PC-3 (cell line): ENCODE data around the gene JAKMIP1. TPM values are rescaled to one million over a fixed set of nuclear protein-coding genes. Genes with fewer than 3 reads are reported as not detected.

Source experiments
- ATAC-seq: fragments of 200-7000 bp; cut with Tn5 transposase; 2 replicates; pipeline ENCODE4 v1.9.1; 2020; ENCODE audit warnings: mild to moderate bottlenecking, moderate library complexity
- BruUV-seq: library from RNA; stranded (reverse); fragments of 400-500 nt; replicated peaks from 2 replicates; lab custom pipeline; 2021; lab: Mats Ljungman, UMichigan
- CTCF ChIA-PET: fragments of 300-600 bp; sonication (Branson Sonifier 250); formaldehyde crosslinking; loops from one replicate; lab custom pipeline; 2022; ENCODE audit warnings: antibody characterized with exemption; lab: Charles Lee
- POLR2A ChIA-PET: fragments of 300-600 bp; sonication (Branson Sonifier 250); formaldehyde crosslinking; loops from one replicate; lab custom pipeline; 2022; ENCODE audit warnings: antibody characterized with exemption; ENCODE audit not compliant: unreplicated experiment; lab: Charles Lee
- DNase-seq: peaks from one replicate; pipeline ENCODE4 v3.0.0-alpha.2; 2015
- H2AFZ ChIP-seq: fragments of 300-600 bp; sonication (generic); 2 replicates; pipeline ENCODE4 v1.6.0; 2016; ENCODE audit warnings: antibody characterized with exemption, low read length
- H3F3A ChIP-seq: fragments of 300-600 bp; sonication (generic); one replicate; pipeline ENCODE4 v1.6.0; 2017; ENCODE audit warnings: antibody characterized with exemption, low read length, control low read depth, mild to moderate bottlenecking; ENCODE audit not compliant: unreplicated experiment
- H3K27ac ChIP-seq: fragments of 300-600 bp; sonication (generic); 2 replicates; pipeline ENCODE4 v1.5.1; 2016; ENCODE audit warnings: mild to moderate bottlenecking, low read length
- H3K27me3 ChIP-seq: fragments of 300-600 bp; sonication (generic); 2 replicates; pipeline ENCODE4 v1.6.1; 2016; ENCODE audit warnings: low read length, mixed read lengths
- H3K36me3 ChIP-seq: fragments of 300-600 bp; sonication (generic); 2 replicates; pipeline ENCODE4 v1.6.1; 2016; ENCODE audit warnings: low read depth, mixed run types, low read length, mixed read lengths
- H3K4me1 ChIP-seq: fragments of 300-600 bp; sonication (generic); 2 replicates; pipeline ENCODE4 v1.5.1; 2016; ENCODE audit warnings: low read length; ENCODE audit not compliant: insufficient read depth
- H3K4me2 ChIP-seq: fragments of 300-600 bp; sonication (generic); 2 replicates; pipeline ENCODE4 v1.6.0; 2016; ENCODE audit warnings: low read length
- H3K4me3 ChIP-seq: fragments of 300-600 bp; sonication (generic); 2 replicates; pipeline ENCODE4 v1.5.1; 2016; ENCODE audit warnings: mild to moderate bottlenecking, low read length, mixed read lengths
- H3K79me2 ChIP-seq: fragments of 300-600 bp; sonication (generic); 2 replicates; pipeline ENCODE4 v1.6.1; 2017; ENCODE audit warnings: low read length, mixed read lengths
- H3K9ac ChIP-seq: fragments of 300-600 bp; sonication (generic); 2 replicates; pipeline ENCODE4 v1.6.0; 2016; ENCODE audit warnings: mild to moderate bottlenecking, low read length
- H3K9me2 ChIP-seq: fragments of 300-600 bp; sonication (generic); replicated peaks from 2 replicates; pipeline ENCODE4 v1.6.1; 2016; ENCODE audit warnings: mixed run types, low read length, mixed read lengths
- H3K9me3 ChIP-seq: fragments of 300-600 bp; sonication (generic); 2 replicates; pipeline ENCODE4 v1.6.1; 2016; ENCODE audit warnings: low read length, mixed read lengths
- H4K20me1 ChIP-seq: fragments of 300-600 bp; sonication (generic); 2 replicates; pipeline ENCODE4 v1.6.1; 2016; ENCODE audit warnings: low read length, mixed read lengths
- EZH2 ChIP-seq: fragments of 300-600 bp; sonication (generic); IDR thresholded peaks from one replicate; pipeline ENCODE4 v1.6.1; 2017; ENCODE audit warnings: antibody characterized with exemption, mild to moderate bottlenecking, low read length; ENCODE audit not compliant: unreplicated experiment
- EZH2phosphoT487 ChIP-seq: fragments of 300-600 bp; sonication (generic); IDR thresholded peaks from 2 replicates; pipeline ENCODE4 v1.6.1; 2018; ENCODE audit warnings: mild to moderate bottlenecking, antibody characterized with exemption, low read length, borderline replicate concordance
- intact Hi-C: fragments of 100-400 bp; cut with micrococcal nuclease; formaldehyde crosslinking; loops from 2 replicates; pipeline ENCODE4 v1.9.0; 2023
- total RNA-seq: library from RNA; depleted of rRNA; stranded (reverse); fragments of >200 nt; gene quantifications from 2 replicates; pipeline ENCODE4 v1.2.3, GENCODE V29; 2014
- TF ChIP-seq, protein P1 (sequence below): fragments of 300-600 bp; sonication (generic); conservative IDR thresholded peaks from 2 replicates; pipeline ENCODE4 v1.5.1; 2017; ENCODE audit warnings: antibody characterized with exemption, low read depth, mild to moderate bottlenecking, low read length

Gene JAKMIP1
- total RNA-seq, 1 experiment from 2014 or later: 0.04 TPM

- intact Hi-C loops: no loop called here
- H3K9ac ChIP-seq: no peak overlapping the region
- H3K9me2 ChIP-seq: no peaks in the 10 kb centered on the region
- TF ChIP-seq EZH2 (no peak), EZH2phosphoT487 (no peak)
- TF ChIP-seq, protein P1, sequence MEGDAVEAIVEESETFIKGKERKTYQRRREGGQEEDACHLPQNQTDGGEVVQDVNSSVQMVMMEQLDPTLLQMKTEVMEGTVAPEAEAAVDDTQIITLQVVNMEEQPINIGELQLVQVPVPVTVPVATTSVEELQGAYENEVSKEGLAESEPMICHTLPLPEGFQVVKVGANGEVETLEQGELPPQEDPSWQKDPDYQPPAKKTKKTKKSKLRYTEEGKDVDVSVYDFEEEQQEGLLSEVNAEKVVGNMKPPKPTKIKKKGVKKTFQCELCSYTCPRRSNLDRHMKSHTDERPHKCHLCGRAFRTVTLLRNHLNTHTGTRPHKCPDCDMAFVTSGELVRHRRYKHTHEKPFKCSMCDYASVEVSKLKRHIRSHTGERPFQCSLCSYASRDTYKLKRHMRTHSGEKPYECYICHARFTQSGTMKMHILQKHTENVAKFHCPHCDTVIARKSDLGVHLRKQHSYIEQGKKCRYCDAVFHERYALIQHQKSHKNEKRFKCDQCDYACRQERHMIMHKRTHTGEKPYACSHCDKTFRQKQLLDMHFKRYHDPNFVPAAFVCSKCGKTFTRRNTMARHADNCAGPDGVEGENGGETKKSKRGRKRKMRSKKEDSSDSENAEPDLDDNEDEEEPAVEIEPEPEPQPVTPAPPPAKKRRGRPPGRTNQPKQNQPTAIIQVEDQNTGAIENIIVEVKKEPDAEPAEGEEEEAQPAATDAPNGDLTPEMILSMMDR: no peak
- H3K4me3 ChIP-seq: no peak overlapping the region
- no peak for ATAC-seq
- no peaks in the 10 kb centered on the region for H3K79me2 ChIP-seq
- H3K36me3 ChIP-seq: no peaks in the 10 kb centered on the region
- H3F3A ChIP-seq: no peaks in the 10 kb centered on the region
- CTCF ChIA-PET: no interaction called here
- H3K9me3 ChIP-seq: no peaks in the 10 kb centered on the region
- no peak overlapping the region for H2AFZ ChIP-seq
- no peaks in the 10 kb centered on the region for H3K27me3 ChIP-seq
- no peak for DNase-seq
- H3K27ac ChIP-seq: no peak overlapping the region
- no peak overlapping the region for H3K4me2 ChIP-seq
- H3K4me1 ChIP-seq: no peaks in the 10 kb centered on the region
- POLR2A ChIA-PET: no interaction called here
- H4K20me1 ChIP-seq: no peaks in the 10 kb centered on the region
- BruUV-seq: no TSS peak
These were observed 75.8 kb downstream of the JAKMIP1 start for GRCh38 chr4:6124386-6125102.

GRCh38 chr4:6123976-6124375, 76.4 kb downstream of the JAKMIP1 start:
- H3K9me2 ChIP-seq: no peaks in the 10 kb centered on the region
- no peak overlapping the region for H3K9ac ChIP-seq
- DNase-seq: no peak
- ATAC-seq: no peak
- intact Hi-C loops: no loop called here
- TF ChIP-seq EZH2phosphoT487 (no peak), EZH2 (no peak)
- TF ChIP-seq, protein P1: no peak
- H3K4me2 ChIP-seq: no peak overlapping the region
- no peaks in the 10 kb centered on the region for H3K4me1 ChIP-seq
- H2AFZ ChIP-seq: no peak overlapping the region
- H3K27me3 ChIP-seq: no peaks in the 10 kb centered on the region
- ChIA-PET POLR2A (no interaction called here), CTCF (no interaction called here)
- BruUV-seq: no TSS peak
- no peaks in the 10 kb centered on the region for H4K20me1 ChIP-seq
- H3K27ac ChIP-seq: no peak overlapping the region
- H3K4me3 ChIP-seq: no peak overlapping the region
- no peaks in the 10 kb centered on the region for H3K79me2 ChIP-seq
- no peaks in the 10 kb centered on the region for H3K36me3 ChIP-seq
- H3F3A ChIP-seq: no peaks in the 10 kb centered on the region
- H3K9me3 ChIP-seq: no peaks in the 10 kb centered on the region

DNA sequence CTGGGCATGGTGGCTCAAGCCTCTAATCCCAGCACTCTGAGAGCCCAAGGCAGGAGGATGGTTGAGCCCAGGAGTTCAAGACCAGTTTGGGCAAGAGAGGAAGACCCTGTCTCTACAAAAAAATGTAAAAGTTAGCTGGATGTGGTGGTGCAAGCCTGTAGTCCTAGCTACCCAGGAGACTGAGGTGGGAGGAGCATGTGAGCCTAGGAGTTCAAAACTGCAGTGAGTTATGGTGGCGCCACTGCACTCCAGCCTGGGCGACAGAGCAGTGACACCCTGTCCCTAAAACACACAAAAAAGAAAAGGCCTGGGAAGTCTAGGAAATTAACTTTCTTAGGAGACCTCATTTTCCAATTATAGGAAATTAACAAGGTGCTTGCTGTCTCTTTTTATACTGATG, 76.8 kb downstream of the JAKMIP1 start:
- H3K27me3 ChIP-seq: no peaks in the 10 kb centered on the region
- intact Hi-C loops: no loop called here
- ATAC-seq: no peak

More for the DNA sequence above, 76.8 kb downstream of the JAKMIP1 start:
- ChIA-PET CTCF (no interaction called here), POLR2A (no interaction called here)
- BruUV-seq: no TSS peak
- Histone ChIP-seq H3K4me3 (no peak overlapping the region), H3K9ac (no peak overlapping the region), H3K4me1 (no peaks in the 10 kb centered on the region), H3K79me2 (no peaks in the 10 kb centered on the region), H3K4me2 (no peak overlapping the region), H4K20me1 (no peaks in the 10 kb centered on the region), H3K9me2 (no peaks in the 10 kb centered on the region), H3K36me3 (no peaks in the 10 kb centered on the region), H3K27ac (no peak overlapping the region), H3K9me3 (no peaks in the 10 kb centered on the region), H3F3A (no peaks in the 10 kb centered on the region), H2AFZ (no peak overlapping the region)
- no peak for TF ChIP-seq EZH2phosphoT487
- TF ChIP-seq, protein P1: no peak
- TF ChIP-seq EZH2: no peak
- DNase-seq: no peak
